Endothelial cell of umbilical vein (primary cell): Measurements from ENCODE around the gene TLR8. TPM values are rescaled to one million over a fixed set of nuclear protein-coding genes. Genes with fewer than 3 reads are reported as not detected.

Source experiments
- BruUV-seq: library from RNA; stranded (reverse); fragments of 400-500 nt; replicated peaks from 2 replicates; lab custom pipeline; 2021; lab: Mats Ljungman, UMichigan
- CTCF ChIA-PET: fragments of 300-600, 350-600 bp; sonication (Branson Sonifier 250); formaldehyde crosslinking; loops from one replicate; lab custom pipeline; 2021; ENCODE audit warnings: antibody characterized with exemption, inconsistent platforms; lab: Charles Lee
- POLR2A ChIA-PET: fragments of 300-600, 350-600 bp; sonication (Branson Sonifier 250); formaldehyde crosslinking; loops from one replicate; lab custom pipeline; 2021; ENCODE audit warnings: antibody characterized with exemption, inconsistent platforms; lab: Charles Lee
- DNase-seq: peaks from one replicate; pipeline ENCODE4 v3.0.0-alpha.2; 2011; ENCODE audit warnings: low read depth, low spot score
- FAIRE-seq: peaks from 2 replicates; lab custom pipeline; 2011; peaks lifted over from hg19 to GRCh38; lab: Jason Lieb, UNC
- H2AFZ ChIP-seq: 2 replicates; pipeline ENCODE4 v1.6.0; 2012; ENCODE audit warnings: low read depth, low read length, control low read depth, inconsistent platforms
- H3K27ac ChIP-seq: 2 replicates; pipeline ENCODE4 v1.5.1; 2011; ENCODE audit warnings: low read depth, mild to moderate bottlenecking, control low read depth, low read length, moderate library complexity; ENCODE audit not compliant: insufficient read depth
- H3K27me3 ChIP-seq, 2 experiments: 2 replicates each; pipeline versions ENCODE4 v1.6.0 to v1.6.1; 2011; ENCODE audit warnings: low read length in 2 of 2, mixed read lengths in 1 of 2; ENCODE audit not compliant: control insufficient read depth in 2 of 2, insufficient read depth in 2 of 2
- H3K36me3 ChIP-seq, 2 experiments: 2 replicates in 1 of 2; 3 replicates in 1 of 2; pipeline ENCODE4 v1.5.1; 2011; ENCODE audit warnings: low read length in 2 of 2, mild to moderate bottlenecking in 1 of 2, moderate library complexity in 1 of 2; ENCODE audit not compliant: control insufficient read depth in 2 of 2, insufficient read depth in 2 of 2; ENCODE audit errors: extremely low read depth in 1 of 2
- H3K4me1 ChIP-seq: 3 replicates; pipeline ENCODE4 v1.5.1; 2011; ENCODE audit warnings: mild to moderate bottlenecking, low read length; ENCODE audit not compliant: control insufficient read depth, insufficient read depth; ENCODE audit errors: extremely low read depth
- H3K4me2 ChIP-seq: 2 replicates; pipeline ENCODE4 v1.6.1; 2011; ENCODE audit warnings: low read length, control low read depth, mixed read lengths; ENCODE audit not compliant: insufficient read depth
- H3K4me3 ChIP-seq, 3 experiments: fragments of 200-600 bp in 1 of 3; sonication (generic), shearing (Covaris generic) in 1 of 3; replicated peaks in 1 of 3; 2 replicates each; pipeline ENCODE4 v1.5.1; 2011 to 2016; ENCODE audit warnings: control low read depth in 3 of 3, low read length in 3 of 3, mild to moderate bottlenecking in 2 of 3, inconsistent platforms in 1 of 3, low read depth in 1 of 3, moderate library complexity in 1 of 3; ENCODE audit not compliant: insufficient read depth in 1 of 3
- H3K79me2 ChIP-seq: 2 replicates; pipeline ENCODE4 v1.6.0; 2012; ENCODE audit warnings: low read length, inconsistent platforms; ENCODE audit not compliant: control insufficient read depth, insufficient read depth
- H3K9ac ChIP-seq: replicated peaks from 2 replicates; pipeline ENCODE3; 2011; ENCODE audit warnings: low read length, control low read depth; ENCODE audit not compliant: insufficient read depth; ENCODE audit errors: extremely low read depth
- H3K9me1 ChIP-seq: replicated peaks from 3 replicates; pipeline ENCODE4 v1.6.0; 2011; ENCODE audit warnings: mild to moderate bottlenecking, low read length; ENCODE audit not compliant: control insufficient read depth, insufficient read depth; ENCODE audit errors: extremely low read depth
- H3K9me3 ChIP-seq: replicated peaks from 2 replicates; pipeline ENCODE4 v1.5.1; 2012; ENCODE audit warnings: low read length, inconsistent platforms; ENCODE audit not compliant: control insufficient read depth, insufficient read depth
- H4K20me1 ChIP-seq: replicated peaks from 2 replicates; pipeline ENCODE3; 2011; ENCODE audit warnings: mild to moderate bottlenecking, low read length; ENCODE audit not compliant: control insufficient read depth, insufficient read depth; ENCODE audit errors: extremely low read depth
- CTCF ChIP-seq, 2 donors: IDR thresholded peaks; 1 replicate in 1 of 2; 2 replicates in 1 of 2; pipeline ENCODE4 v1.5.1; 2011; ENCODE audit warnings: low read length in 2 of 2, mild to moderate bottlenecking in 2 of 2, moderate library complexity in 2 of 2, control low read depth in 1 of 2, inconsistent platforms in 1 of 2, low read depth in 1 of 2; ENCODE audit not compliant: insufficient read depth in 1 of 2; ENCODE audit errors: extremely low read depth in 1 of 2
- EZH2 ChIP-seq: IDR thresholded peaks from 2 replicates; pipeline ENCODE4 v1.6.1; 2012; ENCODE audit warnings: borderline replicate concordance, low read depth, mild to moderate bottlenecking, moderate library complexity, low read length, inconsistent platforms; ENCODE audit not compliant: severe bottlenecking
- FOS ChIP-seq: IDR thresholded peaks from 2 replicates; pipeline ENCODE4 v1.6.1; 2011; ENCODE audit warnings: mild to moderate bottlenecking, low read length, moderate library complexity, borderline replicate concordance; ENCODE audit not compliant: insufficient read depth
- GATA2 ChIP-seq: IDR thresholded peaks from 2 replicates; pipeline ENCODE4 v1.7.0; 2011; ENCODE audit warnings: low read depth, mild to moderate bottlenecking, moderate library complexity, mixed read lengths, low read length; ENCODE audit not compliant: insufficient read length, insufficient read depth
- JUN ChIP-seq: IDR thresholded peaks from 2 replicates; pipeline ENCODE4 v1.6.1; 2011; ENCODE audit warnings: borderline replicate concordance, low read depth; ENCODE audit not compliant: insufficient read length, insufficient read depth
- MAX ChIP-seq: IDR thresholded peaks from 2 replicates; pipeline ENCODE4 v1.6.1; 2011; ENCODE audit not compliant: insufficient read depth, insufficient read length
- MYC ChIP-seq: IDR thresholded peaks from one replicate; pipeline ENCODE4 v1.6.1; 2011; ENCODE audit warnings: mild to moderate bottlenecking, low read depth, low read length
- POLR2A ChIP-seq: IDR thresholded peaks from 2 replicates; pipeline ENCODE4 v1.6.1; 2012; ENCODE audit warnings: low read depth, mild to moderate bottlenecking, control low read depth, low read length
- POLR2AphosphoS5 ChIP-seq: IDR thresholded peaks from 2 replicates; pipeline ENCODE4 v1.6.1; 2012; ENCODE audit warnings: low read depth, mild to moderate bottlenecking, control low read depth, low read length, moderate library complexity; ENCODE audit not compliant: insufficient read depth
- dilution Hi-C: fragments of 300-500 bp; cut with MboI; formaldehyde crosslinking; loops from one replicate; pipeline ENCODE4 v1.15.0; 2019; ENCODE audit warnings: low sequenced_read_pairs; ENCODE audit not compliant: extremely low pct_ligation_motif_present
- intact Hi-C: fragments of 100-400 bp; cut with micrococcal nuclease; formaldehyde crosslinking; loops from one replicate; pipeline ENCODE4 v1.10.0; 2022
- polyA plus RNA-seq, 4 experiments: library from polyadenylated mRNA; depleted of rRNA in 3 of 4; stranded (reverse) in 3 of 4; unstranded in 1 of 4; fragments of >200 nt; gene quantifications; 2 replicates each; pipeline versions ENCODE4 v1.2.1 to v1.2.3, GENCODE V29; 2011 to 2012; ENCODE audit warnings: missing spikeins in 1 of 4
- total RNA-seq: library from RNA; stranded (reverse); gene quantifications from 2 replicates; pipeline ENCODE4 v1.2.3, GENCODE V29; 2021

The TLR8 gene
- total and polyA plus RNA-seq, 2 donors (not counting 3 experiments of a cell fraction or from before 2014, with no cell fraction given), result not detected

GRCh38 chrX:12891171-12891570 is 15.2 kb upstream of the TLR8 start:
- BruUV-seq, result no TSS peak
- CTCF ChIA-PET, result interaction anchor here (2.4 kb wide), 1 partner anchor 77 kb away, joined by 9 read pairs; no protein-coding TSS in a partner anchor
- POLR2A ChIA-PET, result no interaction called here

More at GRCh38 chrX:12891171-12891570, 15.2 kb upstream of the TLR8 start:
- no peak overlapping the region for H3K9ac ChIP-seq
- no peaks in the 10 kb centered on the region for H4K20me1 ChIP-seq
- H3K4me2 ChIP-seq, result no peak overlapping the region
- no peaks in the 10 kb centered on the region for H3K79me2 ChIP-seq
- no peaks in the 10 kb centered on the region for H3K9me1 ChIP-seq
- H3K27ac ChIP-seq, result no peak overlapping the region
- no peaks in the 10 kb centered on the region for H3K9me3 ChIP-seq
- H2AFZ ChIP-seq, result no peak overlapping the region
- FAIRE-seq (no peak), DNase-seq (no peak)
- H3K4me1 ChIP-seq, result peaks cover 2% of the 10 kb centered on the region
- H3K27me3 ChIP-seq, result no peaks in the 10 kb centered on the region
- intact Hi-C loops (no loop called here), dilution Hi-C loops (no loop called here)
- no peaks in the 10 kb centered on the region for H3K36me3 ChIP-seq
- no peak overlapping the region for H3K4me3 ChIP-seq
- TF ChIP-seq EZH2 (no peak), POLR2A (no peak), CTCF (IDR thresholded peaks at IDR 0.05; ENCODE audit: extremely low read depth in 1 of 2, insufficient read depth in 1 of 2, low read depth in 1 of 2, low read length in 2 of 2) (no peak), MAX (no peak), MYC (no peak), POLR2AphosphoS5 (no peak), JUN (no peak), GATA2 (no peak), FOS (no peak)
